HL-60 (cell line): ENCODE measurements around the gene HPCAL1.

Experiments
- DNase-seq, 2 experiments: peaks; one replicate each; pipeline ENCODE4 v3.0.0-alpha.2; 2010 to 2020; ENCODE audit warnings: low read depth in 1 of 2, low spot score in 1 of 2
- H3K27ac ChIP-seq: fragments of 250-450 bp; sonication (Bioruptor Pico); replicated peaks from 2 replicates; pipeline ENCODE4 v1.5.1; 2020; ENCODE audit warnings: mild to moderate bottlenecking, moderate library complexity
- H3K27me3 ChIP-seq: fragments of 250-450 bp; sonication (Bioruptor Pico); 2 replicates; pipeline ENCODE4 v1.5.1; 2021; ENCODE audit warnings: mild to moderate bottlenecking, moderate library complexity; ENCODE audit not compliant: insufficient read depth, poor library complexity, severe bottlenecking
- H3K4me3 ChIP-seq: replicated peaks from 2 replicates; pipeline ENCODE4 v1.5.1; 2011; ENCODE audit warnings: mild to moderate bottlenecking, control low read depth, low read length; ENCODE audit not compliant: insufficient read depth
- GABPA ChIP-seq: IDR thresholded peaks from 2 replicates; pipeline ENCODE4 v1.6.1; 2012; ENCODE audit warnings: low read depth
- POLR2AphosphoS5 ChIP-seq: IDR thresholded peaks from 2 replicates; pipeline ENCODE4 v1.6.1; 2012; ENCODE audit warnings: low read depth
- SPI1 ChIP-seq: IDR thresholded peaks from 2 replicates; pipeline ENCODE4 v1.6.1; 2012; ENCODE audit warnings: low read depth, mild to moderate bottlenecking, borderline replicate concordance
- TF ChIP-seq, protein P1 (sequence below): IDR thresholded peaks from 2 replicates; pipeline ENCODE4 v1.6.1; 2012; ENCODE audit warnings: low read depth; ENCODE audit not compliant: insufficient replicate concordance
- TF ChIP-seq, protein P2 (sequence below): IDR thresholded peaks from one replicate; pipeline ENCODE4 v1.5.1; 2011; ENCODE audit warnings: low read length, control low read depth, inconsistent platforms; ENCODE audit not compliant: insufficient read depth

The HPCAL1 gene

DNA sequence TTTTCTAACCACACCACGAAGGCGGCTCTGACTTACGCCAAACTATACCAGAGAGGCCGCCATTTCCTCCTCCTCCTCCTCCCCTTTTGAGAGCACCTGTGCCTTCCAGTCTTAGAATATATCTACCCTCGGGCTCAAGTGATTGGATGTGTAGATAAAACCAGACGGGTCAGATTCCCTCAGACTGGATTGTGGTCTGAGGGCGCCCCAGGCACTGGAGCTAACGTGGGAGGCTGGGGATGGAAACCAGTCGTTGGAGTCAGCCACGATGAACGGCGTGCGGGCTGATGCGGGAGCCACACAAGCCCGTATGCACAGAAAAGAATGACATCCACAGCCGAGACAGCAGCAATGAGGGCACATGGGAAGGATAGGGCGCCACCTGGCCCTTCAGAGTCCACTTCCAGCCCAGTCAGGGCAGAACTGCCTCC is 157.7 kb downstream of the HPCAL1 start:
- H3K27ac ChIP-seq: no peak overlapping the region
- TF ChIP-seq, protein P1, sequence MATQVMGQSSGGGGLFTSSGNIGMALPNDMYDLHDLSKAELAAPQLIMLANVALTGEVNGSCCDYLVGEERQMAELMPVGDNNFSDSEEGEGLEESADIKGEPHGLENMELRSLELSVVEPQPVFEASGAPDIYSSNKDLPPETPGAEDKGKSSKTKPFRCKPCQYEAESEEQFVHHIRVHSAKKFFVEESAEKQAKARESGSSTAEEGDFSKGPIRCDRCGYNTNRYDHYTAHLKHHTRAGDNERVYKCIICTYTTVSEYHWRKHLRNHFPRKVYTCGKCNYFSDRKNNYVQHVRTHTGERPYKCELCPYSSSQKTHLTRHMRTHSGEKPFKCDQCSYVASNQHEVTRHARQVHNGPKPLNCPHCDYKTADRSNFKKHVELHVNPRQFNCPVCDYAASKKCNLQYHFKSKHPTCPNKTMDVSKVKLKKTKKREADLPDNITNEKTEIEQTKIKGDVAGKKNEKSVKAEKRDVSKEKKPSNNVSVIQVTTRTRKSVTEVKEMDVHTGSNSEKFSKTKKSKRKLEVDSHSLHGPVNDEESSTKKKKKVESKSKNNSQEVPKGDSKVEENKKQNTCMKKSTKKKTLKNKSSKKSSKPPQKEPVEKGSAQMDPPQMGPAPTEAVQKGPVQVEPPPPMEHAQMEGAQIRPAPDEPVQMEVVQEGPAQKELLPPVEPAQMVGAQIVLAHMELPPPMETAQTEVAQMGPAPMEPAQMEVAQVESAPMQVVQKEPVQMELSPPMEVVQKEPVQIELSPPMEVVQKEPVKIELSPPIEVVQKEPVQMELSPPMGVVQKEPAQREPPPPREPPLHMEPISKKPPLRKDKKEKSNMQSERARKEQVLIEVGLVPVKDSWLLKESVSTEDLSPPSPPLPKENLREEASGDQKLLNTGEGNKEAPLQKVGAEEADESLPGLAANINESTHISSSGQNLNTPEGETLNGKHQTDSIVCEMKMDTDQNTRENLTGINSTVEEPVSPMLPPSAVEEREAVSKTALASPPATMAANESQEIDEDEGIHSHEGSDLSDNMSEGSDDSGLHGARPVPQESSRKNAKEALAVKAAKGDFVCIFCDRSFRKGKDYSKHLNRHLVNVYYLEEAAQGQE: no peak
- TF ChIP-seq, protein P2, sequence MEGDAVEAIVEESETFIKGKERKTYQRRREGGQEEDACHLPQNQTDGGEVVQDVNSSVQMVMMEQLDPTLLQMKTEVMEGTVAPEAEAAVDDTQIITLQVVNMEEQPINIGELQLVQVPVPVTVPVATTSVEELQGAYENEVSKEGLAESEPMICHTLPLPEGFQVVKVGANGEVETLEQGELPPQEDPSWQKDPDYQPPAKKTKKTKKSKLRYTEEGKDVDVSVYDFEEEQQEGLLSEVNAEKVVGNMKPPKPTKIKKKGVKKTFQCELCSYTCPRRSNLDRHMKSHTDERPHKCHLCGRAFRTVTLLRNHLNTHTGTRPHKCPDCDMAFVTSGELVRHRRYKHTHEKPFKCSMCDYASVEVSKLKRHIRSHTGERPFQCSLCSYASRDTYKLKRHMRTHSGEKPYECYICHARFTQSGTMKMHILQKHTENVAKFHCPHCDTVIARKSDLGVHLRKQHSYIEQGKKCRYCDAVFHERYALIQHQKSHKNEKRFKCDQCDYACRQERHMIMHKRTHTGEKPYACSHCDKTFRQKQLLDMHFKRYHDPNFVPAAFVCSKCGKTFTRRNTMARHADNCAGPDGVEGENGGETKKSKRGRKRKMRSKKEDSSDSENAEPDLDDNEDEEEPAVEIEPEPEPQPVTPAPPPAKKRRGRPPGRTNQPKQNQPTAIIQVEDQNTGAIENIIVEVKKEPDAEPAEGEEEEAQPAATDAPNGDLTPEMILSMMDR: no peak
- no peak for TF ChIP-seq SPI1
- no peak for TF ChIP-seq GABPA
- no peak for DNase-seq
- no peak overlapping the region for H3K4me3 ChIP-seq
- no peaks in the 10 kb centered on the region for H3K27me3 ChIP-seq

- TF ChIP-seq, protein P2: no peak
- TF ChIP-seq GABPA (no peak), SPI1 (no peak), POLR2AphosphoS5 (no peak)
- DNase-seq: no peak
- no peaks in the 10 kb centered on the region for H3K27me3 ChIP-seq
Measured at GRCh38 chr2:10462178-10463083, 159.7 kb downstream of the HPCAL1 start.

GRCh38 chr2:10465910-10466309 is 163.2 kb downstream of the HPCAL1 start:
- no peak for DNase-seq
- no peak overlapping the region for H3K27ac ChIP-seq
- TF ChIP-seq, protein P1: no peak
- TF ChIP-seq, protein P2: no peak
- TF ChIP-seq SPI1: no peak
- no peak for TF ChIP-seq GABPA
- TF ChIP-seq POLR2AphosphoS5: no peak
- no peak overlapping the region for H3K4me3 ChIP-seq
- no peaks in the 10 kb centered on the region for H3K27me3 ChIP-seq

More at GRCh38 chr2:10462178-10463083, 159.7 kb downstream of the HPCAL1 start:
- no peak overlapping the region for H3K4me3 ChIP-seq
- no peak overlapping the region for H3K27ac ChIP-seq
